GM06990 (cell line): ENCODE measurements around the gene ARIH2.

Experiments
- DNase-seq: peaks from one replicate; pipeline ENCODE4 v3.0.0-alpha.2; 2011; ENCODE audit not compliant: insufficient read length; ENCODE audit errors: extremely low read depth
- H3K27me3 ChIP-seq: replicated peaks from 2 replicates; pipeline ENCODE4 v1.6.0; 2011; ENCODE audit warnings: low read length; ENCODE audit not compliant: control insufficient read depth, insufficient read depth
- H3K36me3 ChIP-seq: 2 replicates; pipeline ENCODE4 v1.5.1; 2011; ENCODE audit warnings: low read length; ENCODE audit not compliant: control insufficient read depth, insufficient read depth
- H3K4me3 ChIP-seq: replicated peaks from 2 replicates; pipeline ENCODE4 v1.5.1; 2011; ENCODE audit warnings: low read depth, mild to moderate bottlenecking, control low read depth, low read length
- TF ChIP-seq, protein P1 (sequence below): IDR thresholded peaks from 2 replicates; pipeline ENCODE4 v1.5.1; 2011; ENCODE audit warnings: low read length, control low read depth, mild to moderate bottlenecking, inconsistent platforms; ENCODE audit not compliant: insufficient read depth, poor library complexity, severe bottlenecking

Gene ARIH2

GRCh38 chr3:48926425-48927392 lies 8.1 kb downstream of the ARIH2 start:
- no peak overlapping the region for H3K4me3 ChIP-seq
- TF ChIP-seq, protein P1, sequence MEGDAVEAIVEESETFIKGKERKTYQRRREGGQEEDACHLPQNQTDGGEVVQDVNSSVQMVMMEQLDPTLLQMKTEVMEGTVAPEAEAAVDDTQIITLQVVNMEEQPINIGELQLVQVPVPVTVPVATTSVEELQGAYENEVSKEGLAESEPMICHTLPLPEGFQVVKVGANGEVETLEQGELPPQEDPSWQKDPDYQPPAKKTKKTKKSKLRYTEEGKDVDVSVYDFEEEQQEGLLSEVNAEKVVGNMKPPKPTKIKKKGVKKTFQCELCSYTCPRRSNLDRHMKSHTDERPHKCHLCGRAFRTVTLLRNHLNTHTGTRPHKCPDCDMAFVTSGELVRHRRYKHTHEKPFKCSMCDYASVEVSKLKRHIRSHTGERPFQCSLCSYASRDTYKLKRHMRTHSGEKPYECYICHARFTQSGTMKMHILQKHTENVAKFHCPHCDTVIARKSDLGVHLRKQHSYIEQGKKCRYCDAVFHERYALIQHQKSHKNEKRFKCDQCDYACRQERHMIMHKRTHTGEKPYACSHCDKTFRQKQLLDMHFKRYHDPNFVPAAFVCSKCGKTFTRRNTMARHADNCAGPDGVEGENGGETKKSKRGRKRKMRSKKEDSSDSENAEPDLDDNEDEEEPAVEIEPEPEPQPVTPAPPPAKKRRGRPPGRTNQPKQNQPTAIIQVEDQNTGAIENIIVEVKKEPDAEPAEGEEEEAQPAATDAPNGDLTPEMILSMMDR: no peak
- DNase-seq: no peak
- no peaks in the 10 kb centered on the region for H3K27me3 ChIP-seq
- H3K36me3 ChIP-seq: peaks cover 2% of the 10 kb centered on the region

DNA sequence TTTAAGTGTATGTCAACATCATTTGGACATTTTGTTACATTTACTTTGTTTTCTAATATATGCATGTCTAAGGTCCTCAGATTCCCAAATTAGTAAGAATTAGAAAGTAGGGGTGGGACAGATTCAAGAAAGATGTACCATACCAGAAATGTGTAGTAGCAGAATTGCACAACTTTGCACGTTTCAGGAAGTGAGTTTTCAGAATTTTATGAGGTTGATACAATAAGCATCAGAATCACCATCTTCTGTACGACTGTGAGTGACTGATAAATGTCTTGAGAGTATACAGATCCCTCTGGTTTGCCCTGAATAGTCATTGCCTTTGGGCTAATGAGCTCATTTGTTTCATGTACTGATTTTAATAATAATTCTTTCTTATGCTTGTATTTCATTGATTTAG lies 9.3 kb downstream of the ARIH2 start:
- no peak for DNase-seq
- H3K27me3 ChIP-seq: no peaks in the 10 kb centered on the region
- peaks cover 6% of the 10 kb centered on the region for H3K36me3 ChIP-seq
- no peak overlapping the region for H3K4me3 ChIP-seq
- TF ChIP-seq, protein P1: no peak

DNA sequence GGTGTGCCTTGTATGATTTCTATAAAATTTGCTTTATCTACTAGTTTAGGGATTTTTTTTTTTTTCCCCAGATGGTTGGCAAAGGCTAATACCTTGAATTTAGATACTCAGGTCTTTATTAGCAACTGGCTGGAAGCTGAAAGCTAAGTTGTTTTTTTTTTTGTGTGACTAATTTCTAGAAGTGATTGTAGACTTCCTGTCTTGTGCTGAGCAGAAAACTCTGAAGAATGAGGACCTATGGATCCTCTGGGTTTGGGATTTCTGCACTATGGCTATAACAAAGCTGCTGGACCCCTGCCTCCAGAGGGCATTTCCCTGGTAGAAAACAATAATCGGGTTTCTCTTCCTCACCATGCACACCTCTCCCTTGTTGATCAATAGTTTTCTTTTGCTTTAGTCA lies 10.0 kb downstream of the ARIH2 start:
- TF ChIP-seq, protein P1: no peak
- Histone ChIP-seq H3K36me3 (peaks cover 7% of the 10 kb centered on the region), H3K4me3 (no peak overlapping the region), H3K27me3 (no peaks in the 10 kb centered on the region)
- DNase-seq: no peak

DNA sequence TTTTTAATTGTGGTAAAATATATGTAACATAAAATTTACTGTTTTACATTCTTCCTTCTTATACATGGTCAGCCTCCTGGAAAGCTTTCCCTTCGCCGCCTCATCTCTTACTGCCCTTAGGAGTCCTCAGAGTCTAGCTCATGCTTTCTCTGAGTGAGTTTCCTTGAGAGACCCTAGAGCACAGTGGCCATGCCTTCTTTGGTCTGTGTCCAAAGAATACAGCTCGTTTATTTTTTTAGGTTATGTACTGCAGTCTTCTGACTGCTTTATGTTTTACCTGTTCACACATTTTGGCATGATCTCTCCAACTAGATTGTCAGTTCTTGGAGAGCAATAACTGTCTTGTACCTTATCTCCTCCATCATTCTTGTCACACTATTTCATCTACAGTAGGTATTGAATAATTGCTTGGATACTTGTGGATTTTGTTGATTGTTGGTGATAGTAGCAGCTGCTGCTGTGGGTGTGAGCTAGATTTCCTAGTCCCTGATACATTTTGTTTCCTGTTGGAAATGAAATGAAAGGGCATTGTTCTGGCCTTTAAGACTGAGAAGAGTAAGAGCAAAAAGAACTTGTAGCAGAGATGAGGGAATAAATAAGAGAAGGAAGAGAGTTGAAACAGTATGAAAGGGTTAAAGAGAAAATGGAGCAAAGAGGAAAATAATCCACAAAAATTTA lies 10.9 kb downstream of the ARIH2 start:
- H3K4me3 ChIP-seq: no peak overlapping the region
- H3K27me3 ChIP-seq: no peaks in the 10 kb centered on the region
- TF ChIP-seq, protein P1: no peak
- no peak for DNase-seq
- peaks cover 7% of the 10 kb centered on the region for H3K36me3 ChIP-seq

GRCh38 chr3:48930590-48930989 lies 11.9 kb downstream of the ARIH2 start:
- Histone ChIP-seq H3K4me3 (no peak overlapping the region), H3K36me3 (peaks cover 7% of the 10 kb centered on the region), H3K27me3 (no peaks in the 10 kb centered on the region)
- TF ChIP-seq, protein P1: no peak
- DNase-seq: no peak
